NCI-H2107 treated with DMSO at 0.1 percent for 48 hours (cell line): ENCODE results near the gene NUP153.
A peak's percentile ranks its signal among the peaks of the same experiment; 100 is the strongest.
"Not testable (repeated sequence)": the region's sequence is repeated elsewhere in the genome, so short reads cannot be mapped to it uniquely, and the experiment has no call there.

Source experiments
- DNase-seq: peaks from one replicate; lab custom pipeline; 2025; ENCODE audit not compliant: unreplicated experiment; lab: John Stamatoyannopoulos, UW

Gene NUP153

GRCh38 chr6:17612048-17612447, 94.7 kb downstream of the NUP153 start:
- DNase-seq = no peak

GRCh38 chr6:17610835-17611234, 95.9 kb downstream of the NUP153 start:
- DNase-seq = no peak

GRCh38 chr6:17606606-17607005, 100.1 kb downstream of the NUP153 start:
- DNase-seq = no peak

DNA sequence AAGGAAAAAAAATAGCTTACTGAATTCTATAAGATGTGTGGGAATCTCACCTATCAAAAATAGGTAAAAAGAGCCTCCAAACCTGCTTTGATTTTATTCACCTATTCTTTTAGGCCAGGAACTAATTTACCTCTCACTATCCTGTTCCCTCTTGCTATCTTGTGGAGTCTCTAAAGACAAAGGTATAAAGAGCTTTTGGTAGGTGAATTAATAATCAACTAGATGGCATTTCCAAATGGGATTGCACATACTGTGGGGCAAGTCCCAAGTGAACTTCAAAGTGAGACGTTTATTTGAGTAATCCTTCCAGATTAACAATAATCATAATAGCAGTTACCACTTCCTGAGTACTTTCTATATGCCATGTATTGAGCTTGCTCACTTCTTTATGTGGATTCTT, 103.8 kb downstream of the NUP153 start:
- DNase-seq = no peak

GRCh38 chr6:17601386-17601703, 105.4 kb downstream of the NUP153 start:
- DNase-seq = no peak

- DNase-seq = no peak
These were observed 106.0 kb downstream of the NUP153 start for GRCh38 chr6:17600527-17601385.

DNA sequence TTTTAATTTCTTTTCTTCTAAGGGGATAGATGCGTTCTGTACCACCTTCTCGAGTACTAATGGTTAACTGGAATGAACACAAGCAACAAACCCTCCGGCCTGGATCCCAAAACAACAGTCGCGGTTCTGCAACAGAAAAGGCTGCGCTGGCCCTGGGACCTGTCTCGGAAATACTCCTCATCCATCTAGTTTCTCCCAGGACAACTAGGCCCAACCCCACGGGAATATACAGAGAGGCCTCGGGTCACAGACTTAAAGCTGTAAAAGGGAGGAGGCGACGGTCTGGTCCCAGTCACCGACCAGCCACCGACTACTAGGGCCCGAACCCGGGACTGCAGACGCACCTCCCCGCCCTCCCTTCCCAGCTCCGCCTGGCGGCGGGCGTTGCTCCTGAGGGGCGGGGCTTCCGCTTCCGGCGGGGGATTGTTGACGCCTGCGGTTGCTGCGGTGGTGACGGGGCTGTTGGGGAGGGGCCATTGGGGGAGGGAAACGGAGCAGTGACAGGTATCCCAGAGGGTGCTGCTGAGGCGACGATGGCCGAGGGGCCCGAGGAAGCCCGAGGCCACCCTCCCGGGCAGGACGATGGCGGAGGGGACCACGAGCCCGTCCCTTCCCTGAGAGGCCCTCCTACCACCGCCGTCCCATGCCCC, 106.7 kb downstream of the NUP153 start, which contains the start of gene FAM8A1:
FAM8A1 (plus strand) TSS at position 426 of the 650 bp plus-strand sequence; CDS start at position 534, 108 bp downstream.
- DNase-seq = peak; percentile 23

DNA sequence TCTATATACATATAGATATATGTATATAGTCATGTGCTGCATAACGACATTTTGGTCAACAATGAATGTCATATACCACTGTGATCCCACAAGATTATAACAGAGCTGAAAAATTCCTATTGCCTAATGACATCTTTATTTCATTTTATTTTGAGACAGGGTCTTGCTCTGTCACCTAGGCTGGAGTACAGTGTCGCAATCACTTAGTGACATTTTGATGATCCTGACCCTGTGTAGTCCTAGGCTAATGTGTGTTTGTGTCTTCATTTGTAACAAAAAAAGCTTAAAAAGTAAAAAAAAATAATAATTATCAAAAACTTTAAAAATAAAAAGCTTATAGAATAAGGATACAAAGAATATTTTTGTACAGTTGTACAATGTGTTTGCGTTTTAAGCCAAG, 110.6 kb downstream of the NUP153 start:
- no peak for DNase-seq

DNA sequence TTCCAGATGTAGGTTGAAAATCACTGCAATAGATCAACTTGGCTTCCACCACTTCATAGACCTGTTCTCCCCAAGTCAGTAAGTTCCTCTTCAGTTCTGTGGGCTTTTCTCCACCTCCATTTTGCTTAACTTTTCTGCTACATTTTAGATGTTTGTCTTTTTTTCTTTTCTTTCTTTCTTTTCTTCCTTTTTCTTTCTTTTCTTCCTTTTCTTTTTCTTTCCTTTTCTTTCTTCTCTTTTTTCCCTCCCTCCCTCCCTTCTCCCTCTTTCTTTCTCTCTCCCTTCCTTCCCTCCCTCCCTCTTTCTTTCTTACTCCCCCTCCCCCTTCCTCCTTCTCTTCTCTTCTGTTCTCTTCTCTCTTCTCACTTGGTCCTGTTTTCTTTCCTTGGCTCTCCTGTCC, 113.5 kb downstream of the NUP153 start:
- DNase-seq = no peak

DNA sequence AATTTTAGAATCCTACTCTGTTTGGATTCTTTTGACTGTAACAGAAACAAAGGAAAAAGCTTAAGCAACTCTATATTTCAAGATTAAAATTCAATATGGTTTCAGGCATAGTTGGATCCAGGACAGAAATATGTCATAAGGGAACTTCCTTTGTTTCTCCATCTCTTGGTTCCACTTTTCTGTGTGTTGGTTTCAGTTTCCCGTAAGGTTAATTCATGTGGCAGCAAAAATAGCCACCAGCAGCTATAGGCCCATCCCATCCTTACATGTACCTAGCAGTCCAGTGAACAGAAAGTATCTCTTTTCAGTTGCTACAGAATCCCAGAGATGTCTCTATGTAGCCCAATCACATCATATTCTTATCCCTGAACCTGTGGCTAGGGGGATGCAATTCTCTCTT, 115.4 kb downstream of the NUP153 start:
- DNase-seq = no peak

- peak; percentile 15 for DNase-seq
These were observed 117.2 kb downstream of the NUP153 start for GRCh38 chr6:17589406-17590096.

DNA sequence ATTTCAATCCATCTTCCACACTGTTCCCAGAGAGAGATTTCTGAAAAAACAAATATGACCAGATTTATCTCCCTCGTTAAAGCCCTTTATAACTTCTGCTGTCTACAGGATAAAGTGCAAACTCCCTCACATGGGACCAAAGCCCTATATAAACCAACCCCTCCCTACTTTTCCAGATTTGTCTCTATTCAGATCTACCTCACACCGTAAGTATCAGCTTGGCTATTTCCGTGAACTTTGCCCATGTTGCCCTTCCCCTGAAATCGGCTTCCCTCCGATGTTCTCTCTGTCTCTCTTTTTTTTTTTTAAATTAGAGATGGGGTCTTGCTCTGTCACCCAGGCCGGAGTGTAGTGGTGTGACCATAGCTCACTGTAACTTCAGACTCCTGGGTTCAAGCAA, 118.7 kb downstream of the NUP153 start:
- DNase-seq = no peak

- DNase-seq = not testable (repeated sequence)
These were observed 120.1 kb downstream of the NUP153 start for GRCh38 chr6:17586623-17587022.

GRCh38 chr6:17585766-17586490, 120.8 kb downstream of the NUP153 start:
- DNase-seq = no peak

DNA sequence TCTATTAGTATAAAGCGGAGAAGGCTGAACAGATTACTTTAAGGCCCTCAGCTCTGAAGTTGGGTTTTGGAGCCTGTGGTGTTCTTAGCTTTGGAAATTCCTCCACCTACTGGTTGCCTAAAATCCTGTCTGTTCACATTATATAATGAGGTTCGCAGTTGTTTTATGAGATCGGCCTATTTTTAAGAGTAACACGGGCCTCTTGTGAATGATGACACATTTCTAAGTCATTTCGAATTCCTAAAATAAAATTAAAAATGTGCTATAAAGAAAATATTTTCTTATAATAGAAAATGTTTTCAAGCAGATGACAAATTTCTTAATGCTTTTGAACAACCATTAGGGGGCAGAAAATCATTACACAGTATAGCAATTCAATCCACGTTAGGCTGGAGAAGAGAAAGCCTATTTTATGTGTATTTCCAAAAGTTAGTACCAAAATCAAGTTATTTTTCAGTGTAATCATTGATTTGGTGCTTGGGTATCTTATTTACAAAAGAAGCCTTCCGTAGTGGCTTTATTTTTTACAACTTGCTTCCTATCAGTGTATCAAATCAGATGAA, 122.4 kb downstream of the NUP153 start:
- DNase-seq = peak; percentile 66

DNA sequence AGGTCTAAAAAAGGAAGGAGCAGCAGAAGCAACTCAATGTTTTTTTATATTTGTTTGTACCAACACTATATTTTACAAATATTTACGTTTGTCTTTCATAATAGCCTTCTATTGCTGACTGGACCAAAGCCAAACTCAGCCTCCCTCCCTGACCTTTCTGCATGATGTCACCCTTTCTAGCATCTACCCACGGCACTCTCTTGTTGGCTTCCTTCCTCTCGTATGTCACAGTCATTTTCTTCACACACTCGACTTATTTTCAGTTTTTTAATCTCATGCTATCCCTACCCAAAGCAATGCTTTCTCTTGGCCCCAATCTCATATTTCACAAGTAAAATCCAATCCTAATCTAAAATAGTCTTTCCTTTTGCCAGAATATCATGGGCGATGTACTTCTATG, 122.9 kb downstream of the NUP153 start:
- DNase-seq = no peak

GRCh38 chr6:17581282-17581681, 125.4 kb downstream of the NUP153 start:
- DNase-seq = not testable (repeated sequence)

- DNase-seq = no peak
These were observed 126.1 kb downstream of the NUP153 start for GRCh38 chr6:17580518-17581048.

GRCh38 chr6:17577059-17577458, 129.7 kb downstream of the NUP153 start:
- DNase-seq = no peak

- DNase-seq = no peak
These were observed 131.7 kb downstream of the NUP153 start for GRCh38 chr6:17574866-17575560.
